ENCODE measurements around the gene NMU. TPM values are rescaled to one million over a fixed set of nuclear protein-coding genes. Genes with fewer than 3 reads are reported as not detected.
A peak's percentile ranks its signal among the peaks of the same experiment; 100 is the strongest.

Gene NMU
- total and polyA plus RNA-seq, 9 of the 15 experiments (the other 6 are each of a cell fraction or from before 2014, with no cell fraction given) = 73.8 to 846 (median 599) TPM

DNA sequence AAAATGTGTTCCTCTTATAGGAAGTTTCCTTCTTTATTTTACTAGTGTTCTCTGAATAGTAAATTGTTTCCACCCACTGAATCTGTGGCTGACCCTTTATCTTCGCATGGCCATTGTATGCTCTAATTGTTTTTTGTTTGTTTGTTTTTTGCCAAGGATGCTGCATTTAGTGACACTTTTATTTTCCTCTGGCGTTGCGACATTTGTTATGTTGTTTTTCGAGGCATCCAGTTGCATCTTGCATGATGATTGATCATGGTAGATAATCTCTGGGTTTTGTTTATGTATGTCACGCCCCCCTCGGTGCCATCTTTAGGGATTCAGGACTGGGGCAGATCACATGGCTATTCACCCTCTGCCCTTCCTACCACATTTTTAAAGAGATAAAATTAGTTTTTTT, 2.2 kb downstream of the NMU start (continued):
- TF ChIP-seq, protein P1, sequence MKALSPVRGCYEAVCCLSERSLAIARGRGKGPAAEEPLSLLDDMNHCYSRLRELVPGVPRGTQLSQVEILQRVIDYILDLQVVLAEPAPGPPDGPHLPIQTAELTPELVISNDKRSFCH (CRISPR knock-in tag; IDR thresholded peaks at IDR 0.05) = no peak
- TF ChIP-seq, protein P1 (tag; IDR thresholded peaks at IDR 0.05) = 0 out of 2 replicates have a peak, but pooled peaks have one; percentile 13
- TF ChIP-seq SOX6 (IDR thresholded peaks at IDR 0.05) = peak; percentile 55; the same call in 1 of the 2 replicates

DNA sequence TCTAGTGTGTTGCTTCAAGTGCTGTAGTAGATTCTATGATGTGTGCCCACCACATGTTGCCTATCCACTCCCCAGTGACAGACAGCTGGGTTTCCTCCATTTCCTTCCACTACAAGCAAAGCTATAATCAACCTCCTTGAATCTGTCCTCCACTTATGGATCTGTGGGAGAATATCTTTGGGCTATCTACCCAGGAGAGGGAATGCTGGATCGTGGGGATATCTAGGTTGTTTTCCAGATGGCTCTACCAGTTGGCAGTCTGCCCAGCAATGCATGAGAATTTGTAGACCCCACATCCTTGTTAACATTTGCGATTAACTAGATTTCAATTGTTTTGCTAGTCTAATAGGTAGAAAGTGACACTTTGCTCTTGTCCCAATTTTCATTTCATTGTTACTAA, 10.3 kb downstream of the NMU start:
- POLR2A ChIA-PET = no interaction called here
- no peak overlapping the region for H3K4me3 ChIP-seq
- no peaks in the 10 kb centered on the region for H4K20me1 ChIP-seq (replicated peaks; ENCODE audit: control insufficient read depth, insufficient read depth, low read length)
- in situ Hi-C loops (cut with MboI) (no loop called here), intact Hi-C loops (cut with micrococcal nuclease) (loop anchor here (5.0 kb wide), 1 partner anchor 241 kb away; no protein-coding TSS in a partner anchor)
- no peaks in the 10 kb centered on the region; a peak in 3 of 5 replicates for H3K4me1 ChIP-seq (replicated peaks in 1 of 2; ENCODE audit: control insufficient read depth in 2 of 2, insufficient read depth in 2 of 2, low read length in 2 of 2)
- ATAC-seq = peak; percentile 57
- H2AFZ ChIP-seq (ENCODE audit: low read depth, low read length) = no peak overlapping the region
- H3K9me3 ChIP-seq (replicated peaks; ENCODE audit: control insufficient read depth, insufficient read depth, low read depth, low read length) = no peaks in the 10 kb centered on the region
- BruUV-seq (replicated peaks) = no TSS peak
- H3K79me2 ChIP-seq (ENCODE audit: control insufficient read depth, insufficient read depth, low read length) = peaks cover 57% of the 10 kb centered on the region
- no peaks in the 10 kb centered on the region for H3K9me1 ChIP-seq (ENCODE audit: control insufficient read depth, insufficient read depth, low read length)
- no peak overlapping the region for H3K9ac ChIP-seq (ENCODE audit: insufficient read depth in 1 of 2, low read depth in 2 of 2, low read length in 2 of 2)
- no peaks in the 10 kb centered on the region for H3K27me3 ChIP-seq (ENCODE audit: control insufficient read depth in 2 of 2, insufficient read depth in 2 of 2, low read length in 2 of 2)
- no peak for DNase-seq (ENCODE audit: extremely low read depth in 1 of 4, low spot score in 3 of 4)
- peaks cover 55% of the 10 kb centered on the region for H3K36me3 ChIP-seq (ENCODE audit: control insufficient read depth, insufficient read depth, low read length)
- FAIRE-seq = no peak
- H3K4me2 ChIP-seq (ENCODE audit: insufficient read depth, low read length) = no peak overlapping the region
- H3K27ac ChIP-seq (ENCODE audit: extremely low read depth, low read depth, low read length) = peak overlapping the region; percentile 27; the same call in 1 of the 3 replicates
- TF ChIP-seq PML (IDR thresholded peaks at IDR 0.05; ENCODE audit: low read length) = peak; percentile 40; the same call in 1 of the 2 replicates
- no peak for TF ChIP-seq SMAD3 (CRISPR knock-in tag; conservative IDR thresholded peaks at IDR 0.05)
- peak; percentile 47 for TF ChIP-seq NFIC (IDR thresholded peaks at IDR 0.05)
- CTCF ChIA-PET (ENCODE audit: low intra/inter-chr PET ratio) = no interaction called here
- 75% methylated on average over 2 of the region's 2 CpGs for WGBS (ENCODE audit: insufficient coverage, low coverage, missing lambda C conversion rate)

Data from K562 (cell line).